PFSK-1 (cell line): ENCODE data around the gene TBKBP1.

ENCODE experiments used
- POLR2AphosphoS5 ChIP-seq: IDR thresholded peaks from 2 replicates; pipeline ENCODE4 v1.6.1; 2012; ENCODE audit warnings: low read depth, mild to moderate bottlenecking, control low read depth, low read length, moderate library complexity
- SIN3A ChIP-seq: IDR thresholded peaks from 2 replicates; pipeline ENCODE4 v1.6.1; 2012; ENCODE audit warnings: mild to moderate bottlenecking, low read length, moderate library complexity, borderline replicate concordance; ENCODE audit not compliant: insufficient read depth
- TAF1 ChIP-seq: IDR thresholded peaks from 2 replicates; pipeline ENCODE4 v1.6.1; 2012; ENCODE audit warnings: low read length, control low read depth, borderline replicate concordance; ENCODE audit not compliant: insufficient read depth
- TF ChIP-seq, protein P1 (sequence below), 2 experiments: IDR thresholded peaks; 2 replicates each; pipeline versions ENCODE4 v1.6.1 to v1.8.0; 2011 to 2012; ENCODE audit warnings: low read depth in 2 of 2, low read length in 2 of 2, control low read depth in 1 of 2, inconsistent platforms in 1 of 2, mild to moderate bottlenecking in 1 of 2, moderate library complexity in 1 of 2; ENCODE audit not compliant: insufficient read depth in 1 of 2

- TF ChIP-seq, protein P1, sequence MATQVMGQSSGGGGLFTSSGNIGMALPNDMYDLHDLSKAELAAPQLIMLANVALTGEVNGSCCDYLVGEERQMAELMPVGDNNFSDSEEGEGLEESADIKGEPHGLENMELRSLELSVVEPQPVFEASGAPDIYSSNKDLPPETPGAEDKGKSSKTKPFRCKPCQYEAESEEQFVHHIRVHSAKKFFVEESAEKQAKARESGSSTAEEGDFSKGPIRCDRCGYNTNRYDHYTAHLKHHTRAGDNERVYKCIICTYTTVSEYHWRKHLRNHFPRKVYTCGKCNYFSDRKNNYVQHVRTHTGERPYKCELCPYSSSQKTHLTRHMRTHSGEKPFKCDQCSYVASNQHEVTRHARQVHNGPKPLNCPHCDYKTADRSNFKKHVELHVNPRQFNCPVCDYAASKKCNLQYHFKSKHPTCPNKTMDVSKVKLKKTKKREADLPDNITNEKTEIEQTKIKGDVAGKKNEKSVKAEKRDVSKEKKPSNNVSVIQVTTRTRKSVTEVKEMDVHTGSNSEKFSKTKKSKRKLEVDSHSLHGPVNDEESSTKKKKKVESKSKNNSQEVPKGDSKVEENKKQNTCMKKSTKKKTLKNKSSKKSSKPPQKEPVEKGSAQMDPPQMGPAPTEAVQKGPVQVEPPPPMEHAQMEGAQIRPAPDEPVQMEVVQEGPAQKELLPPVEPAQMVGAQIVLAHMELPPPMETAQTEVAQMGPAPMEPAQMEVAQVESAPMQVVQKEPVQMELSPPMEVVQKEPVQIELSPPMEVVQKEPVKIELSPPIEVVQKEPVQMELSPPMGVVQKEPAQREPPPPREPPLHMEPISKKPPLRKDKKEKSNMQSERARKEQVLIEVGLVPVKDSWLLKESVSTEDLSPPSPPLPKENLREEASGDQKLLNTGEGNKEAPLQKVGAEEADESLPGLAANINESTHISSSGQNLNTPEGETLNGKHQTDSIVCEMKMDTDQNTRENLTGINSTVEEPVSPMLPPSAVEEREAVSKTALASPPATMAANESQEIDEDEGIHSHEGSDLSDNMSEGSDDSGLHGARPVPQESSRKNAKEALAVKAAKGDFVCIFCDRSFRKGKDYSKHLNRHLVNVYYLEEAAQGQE (IDR thresholded peaks at IDR 0.05; ENCODE audit: insufficient read depth in 1 of 2, low read depth in 2 of 2, low read length in 2 of 2) = no peak
- TF ChIP-seq POLR2AphosphoS5 (no peak), TAF1 (no peak), SIN3A (no peak)
These were observed 39.0 kb upstream of the TBKBP1 start for GRCh38 chr17:47654991-47655390.
